WERI-Rb-1 (cell line): ENCODE results near the gene SEMA3A.
"Not testable (repeated sequence)": the region's sequence is repeated elsewhere in the genome, so short reads cannot be mapped to it uniquely, and the experiment has no call there.

Source experiments
- DNase-seq: peaks from one replicate; pipeline ENCODE4 v3.0.0-alpha.2; 2020
- H3K27ac ChIP-seq: fragments of 250-450 bp; sonication (Bioruptor Pico); 2 replicates; pipeline ENCODE4 v1.5.1; 2020; ENCODE audit warnings: mild to moderate bottlenecking, moderate library complexity
- H3K27me3 ChIP-seq: fragments of 250-450 bp; sonication (Bioruptor Pico); 2 replicates; pipeline ENCODE4 v1.5.1; 2021; ENCODE audit warnings: mild to moderate bottlenecking, low read depth, moderate library complexity; ENCODE audit not compliant: insufficient read depth, severe bottlenecking
- H3K36me3 ChIP-seq: fragments of 250-450 bp; sonication (Bioruptor Pico); 2 replicates; pipeline ENCODE4 v1.5.1; 2020; ENCODE audit warnings: mild to moderate bottlenecking, moderate library complexity
- H3K4me3 ChIP-seq: 2 replicates; pipeline ENCODE4 v1.5.1; 2011; ENCODE audit warnings: low read depth, mild to moderate bottlenecking, control low read depth, low read length
- H3K9me3 ChIP-seq: fragments of 250-450 bp; sonication (Bioruptor Pico); 2 replicates; pipeline ENCODE4 v1.5.1; 2021; ENCODE audit warnings: mild to moderate bottlenecking, moderate library complexity; ENCODE audit not compliant: severe bottlenecking
- TF ChIP-seq, protein P1 (sequence below): IDR thresholded peaks from 2 replicates; pipeline ENCODE4 v1.5.1; 2011; ENCODE audit warnings: low read depth, mild to moderate bottlenecking, control low read depth, inconsistent platforms, low read length

The SEMA3A gene

DNA sequence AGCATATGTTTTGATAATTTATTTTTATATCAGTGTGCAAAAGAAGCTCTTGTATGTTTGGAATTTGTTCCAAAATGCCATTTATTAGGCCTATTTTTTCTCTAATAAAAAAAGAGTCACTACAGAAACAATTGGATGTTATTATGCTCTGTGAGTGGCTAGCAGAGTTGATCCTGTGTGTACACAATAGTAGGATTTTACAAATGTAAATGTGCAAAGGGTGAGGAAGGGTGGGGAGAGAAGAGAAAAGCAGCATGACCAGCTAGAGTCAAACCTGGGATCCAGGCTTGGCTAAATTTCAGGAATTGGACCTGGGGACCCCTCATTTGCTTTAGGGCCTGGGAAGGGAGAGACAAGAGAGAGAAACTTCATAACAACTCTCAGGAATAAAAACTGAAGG is 32.5 kb downstream of the SEMA3A start:
- no peak for DNase-seq
- no peak overlapping the region for H3K27ac ChIP-seq

DNA sequence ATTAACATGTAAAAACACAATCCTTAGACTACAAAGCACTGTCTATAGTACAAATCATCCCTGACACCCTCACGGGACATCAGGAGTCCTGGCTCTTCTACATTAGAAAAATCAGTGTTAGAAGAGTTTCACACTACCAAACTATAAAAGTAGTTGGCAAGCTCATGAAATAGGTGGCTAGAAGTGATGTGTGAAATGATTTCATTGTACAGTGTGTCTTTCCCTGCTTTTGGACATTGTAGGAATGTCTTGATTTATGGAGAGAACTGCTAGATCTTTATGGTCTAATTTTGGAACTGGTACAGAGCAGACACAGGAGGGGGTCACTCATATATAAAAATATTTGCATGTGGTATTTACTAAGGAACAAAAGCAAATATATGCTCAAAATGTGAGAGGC is 33.2 kb downstream of the SEMA3A start:
- no peaks in the 10 kb centered on the region for H3K27me3 ChIP-seq
- H3K36me3 ChIP-seq: no peaks in the 10 kb centered on the region
- H3K27ac ChIP-seq: no peak overlapping the region
- TF ChIP-seq, protein P1, sequence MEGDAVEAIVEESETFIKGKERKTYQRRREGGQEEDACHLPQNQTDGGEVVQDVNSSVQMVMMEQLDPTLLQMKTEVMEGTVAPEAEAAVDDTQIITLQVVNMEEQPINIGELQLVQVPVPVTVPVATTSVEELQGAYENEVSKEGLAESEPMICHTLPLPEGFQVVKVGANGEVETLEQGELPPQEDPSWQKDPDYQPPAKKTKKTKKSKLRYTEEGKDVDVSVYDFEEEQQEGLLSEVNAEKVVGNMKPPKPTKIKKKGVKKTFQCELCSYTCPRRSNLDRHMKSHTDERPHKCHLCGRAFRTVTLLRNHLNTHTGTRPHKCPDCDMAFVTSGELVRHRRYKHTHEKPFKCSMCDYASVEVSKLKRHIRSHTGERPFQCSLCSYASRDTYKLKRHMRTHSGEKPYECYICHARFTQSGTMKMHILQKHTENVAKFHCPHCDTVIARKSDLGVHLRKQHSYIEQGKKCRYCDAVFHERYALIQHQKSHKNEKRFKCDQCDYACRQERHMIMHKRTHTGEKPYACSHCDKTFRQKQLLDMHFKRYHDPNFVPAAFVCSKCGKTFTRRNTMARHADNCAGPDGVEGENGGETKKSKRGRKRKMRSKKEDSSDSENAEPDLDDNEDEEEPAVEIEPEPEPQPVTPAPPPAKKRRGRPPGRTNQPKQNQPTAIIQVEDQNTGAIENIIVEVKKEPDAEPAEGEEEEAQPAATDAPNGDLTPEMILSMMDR: no peak
- no peak for DNase-seq
- no peaks in the 10 kb centered on the region for H3K9me3 ChIP-seq
- no peak overlapping the region for H3K4me3 ChIP-seq

More for the DNA sequence above, 32.5 kb downstream of the SEMA3A start:
- H3K4me3 ChIP-seq: no peak overlapping the region
- H3K27me3 ChIP-seq: no peaks in the 10 kb centered on the region
- H3K36me3 ChIP-seq: no peaks in the 10 kb centered on the region
- TF ChIP-seq, protein P1: no peak
- no peaks in the 10 kb centered on the region for H3K9me3 ChIP-seq

DNA sequence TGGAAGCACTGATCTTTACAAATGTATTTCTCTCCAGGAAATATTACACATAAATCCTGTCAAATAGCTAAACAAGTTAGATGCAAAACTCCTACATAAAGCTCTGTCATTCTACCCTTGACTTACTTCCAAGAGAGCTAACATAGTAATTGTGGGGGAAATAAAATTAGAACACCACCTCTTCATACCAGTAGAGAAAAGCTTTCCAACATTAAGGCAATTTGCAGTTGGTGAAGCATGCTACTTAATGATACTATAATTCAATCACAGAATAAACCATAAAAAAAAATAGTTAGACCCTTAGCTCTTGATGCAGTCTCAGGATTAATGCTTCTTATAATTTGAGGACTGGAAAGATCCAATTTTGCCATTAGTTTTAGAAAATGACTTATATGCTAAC is 35.2 kb downstream of the SEMA3A start:
- Histone ChIP-seq H3K9me3 (no peaks in the 10 kb centered on the region), H3K4me3 (no peak overlapping the region), H3K27me3 (no peaks in the 10 kb centered on the region), H3K36me3 (no peaks in the 10 kb centered on the region), H3K27ac (no peak overlapping the region)
- no peak for DNase-seq
- TF ChIP-seq, protein P1: no peak

DNA sequence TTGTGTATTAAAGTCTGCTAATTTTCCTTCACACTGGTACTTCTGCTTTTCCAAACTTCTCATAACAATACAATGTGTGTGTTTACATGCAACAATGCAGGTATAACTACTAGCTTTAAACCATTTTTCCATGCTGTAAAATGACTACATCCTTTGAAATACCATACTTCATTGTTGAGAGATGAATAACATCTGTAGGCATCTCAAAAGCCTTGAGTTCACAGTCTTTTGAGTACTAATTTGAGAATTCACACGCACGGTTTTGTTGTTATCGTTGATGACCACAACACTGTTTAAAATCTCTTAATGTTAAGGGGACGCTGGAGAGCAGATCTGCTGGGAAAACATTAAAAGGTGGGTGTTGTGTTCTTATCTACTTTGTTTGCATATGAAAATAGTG is 37.4 kb downstream of the SEMA3A start:
- no peak for DNase-seq
- H3K36me3 ChIP-seq: no peaks in the 10 kb centered on the region
- H3K9me3 ChIP-seq: no peaks in the 10 kb centered on the region
- TF ChIP-seq, protein P1: no peak
- no peaks in the 10 kb centered on the region for H3K27me3 ChIP-seq
- H3K4me3 ChIP-seq: no peak overlapping the region
- H3K27ac ChIP-seq: no peak overlapping the region

DNA sequence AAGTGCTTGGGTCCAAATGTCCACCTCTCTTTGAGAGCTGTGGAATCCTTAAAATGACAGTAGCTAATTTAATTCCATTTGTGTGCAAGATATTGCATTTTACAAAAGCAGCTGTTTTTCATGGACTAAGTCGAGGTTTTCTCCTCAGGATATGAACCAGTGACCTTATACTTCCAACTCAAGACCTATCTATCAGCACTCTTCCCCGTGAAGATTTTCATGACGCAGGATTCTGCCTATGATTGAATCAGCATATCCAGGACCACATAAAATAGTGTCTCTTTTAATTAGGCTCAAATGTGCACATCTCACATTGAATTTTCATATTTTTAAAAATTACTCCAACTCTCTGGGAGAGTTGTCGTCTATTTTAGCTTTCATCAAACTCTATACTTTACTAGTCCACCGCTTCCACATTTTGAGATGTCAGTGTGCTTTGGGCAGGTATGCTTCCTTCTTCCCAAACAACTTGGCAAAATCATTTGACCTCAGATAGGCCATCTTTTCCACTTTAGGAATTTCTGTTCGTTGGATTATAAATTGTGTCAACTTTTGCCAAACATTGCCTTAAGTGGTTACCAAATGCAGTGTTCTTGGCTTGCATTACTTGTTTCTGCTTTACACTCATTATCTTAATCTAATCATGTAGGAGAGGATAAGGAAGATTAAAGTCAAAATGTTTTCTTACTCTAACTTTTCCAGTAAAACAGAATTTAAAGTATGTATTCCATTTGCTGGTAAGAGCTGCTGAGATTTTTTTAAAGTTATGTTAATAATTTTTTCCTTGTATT is 39.4 kb downstream of the SEMA3A start:
- no peaks in the 10 kb centered on the region for H3K27me3 ChIP-seq
- TF ChIP-seq, protein P1: no peak
- no peak overlapping the region for H3K27ac ChIP-seq
- DNase-seq: no peak
- H3K4me3 ChIP-seq: no peak overlapping the region
- no peaks in the 10 kb centered on the region for H3K36me3 ChIP-seq
- H3K9me3 ChIP-seq: no peaks in the 10 kb centered on the region

DNA sequence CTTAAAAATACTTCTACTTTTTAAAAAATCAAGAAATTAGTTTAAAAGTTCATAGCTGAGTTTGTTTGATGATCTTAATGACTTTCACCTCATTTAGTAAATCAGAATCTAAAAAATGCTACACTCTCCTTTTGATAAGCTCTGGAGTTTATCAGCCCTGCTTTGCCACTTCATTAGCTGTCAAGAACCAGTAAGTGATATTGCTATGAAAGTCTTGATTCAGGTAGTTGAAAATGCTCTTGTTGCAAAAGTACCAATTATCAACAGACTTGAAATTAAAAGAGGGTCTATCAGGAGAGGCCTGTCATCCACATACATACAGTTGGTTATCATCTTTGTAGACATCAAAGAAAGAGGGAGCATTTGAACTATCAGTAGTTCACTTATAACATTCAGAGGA is 41.6 kb downstream of the SEMA3A start:
- Histone ChIP-seq H3K27ac (no peak overlapping the region), H3K36me3 (no peaks in the 10 kb centered on the region), H3K9me3 (no peaks in the 10 kb centered on the region), H3K27me3 (no peaks in the 10 kb centered on the region), H3K4me3 (no peak overlapping the region)
- no peak for DNase-seq
- TF ChIP-seq, protein P1: no peak

DNA sequence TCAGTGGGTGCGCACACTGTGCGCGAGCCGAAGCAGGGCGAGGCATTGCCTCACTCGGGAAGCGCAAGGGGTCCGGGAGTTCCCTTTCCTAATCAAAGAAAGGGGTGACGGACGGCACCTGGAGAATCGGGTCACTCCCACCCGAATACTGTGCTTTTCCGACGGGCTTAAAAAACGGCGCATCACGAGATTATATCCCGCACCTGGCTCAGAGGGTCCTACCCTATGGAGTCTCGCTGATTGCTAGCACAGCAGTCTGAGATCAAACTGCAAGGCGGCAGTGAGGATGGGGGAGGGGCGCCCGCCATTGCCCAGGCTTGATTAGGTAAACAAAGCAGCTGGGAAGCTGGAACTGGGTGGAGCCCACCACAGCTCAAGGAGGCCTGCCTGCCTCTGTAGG is 44.2 kb downstream of the SEMA3A start:
- DNase-seq, H3K27me3 ChIP-seq, H3K9me3 ChIP-seq, H3K27ac ChIP-seq, H3K4me3 ChIP-seq, H3K36me3 ChIP-seq: not testable (repeated sequence)
